ENCODE results near the gene TOMM20L.
A peak's percentile ranks its signal among the peaks of the same experiment; 100 is the strongest.
"Not testable (repeated sequence)": the region's sequence is repeated elsewhere in the genome, so short reads cannot be mapped to it uniquely, and the experiment has no call there.

TOMM20L gene

DNA sequence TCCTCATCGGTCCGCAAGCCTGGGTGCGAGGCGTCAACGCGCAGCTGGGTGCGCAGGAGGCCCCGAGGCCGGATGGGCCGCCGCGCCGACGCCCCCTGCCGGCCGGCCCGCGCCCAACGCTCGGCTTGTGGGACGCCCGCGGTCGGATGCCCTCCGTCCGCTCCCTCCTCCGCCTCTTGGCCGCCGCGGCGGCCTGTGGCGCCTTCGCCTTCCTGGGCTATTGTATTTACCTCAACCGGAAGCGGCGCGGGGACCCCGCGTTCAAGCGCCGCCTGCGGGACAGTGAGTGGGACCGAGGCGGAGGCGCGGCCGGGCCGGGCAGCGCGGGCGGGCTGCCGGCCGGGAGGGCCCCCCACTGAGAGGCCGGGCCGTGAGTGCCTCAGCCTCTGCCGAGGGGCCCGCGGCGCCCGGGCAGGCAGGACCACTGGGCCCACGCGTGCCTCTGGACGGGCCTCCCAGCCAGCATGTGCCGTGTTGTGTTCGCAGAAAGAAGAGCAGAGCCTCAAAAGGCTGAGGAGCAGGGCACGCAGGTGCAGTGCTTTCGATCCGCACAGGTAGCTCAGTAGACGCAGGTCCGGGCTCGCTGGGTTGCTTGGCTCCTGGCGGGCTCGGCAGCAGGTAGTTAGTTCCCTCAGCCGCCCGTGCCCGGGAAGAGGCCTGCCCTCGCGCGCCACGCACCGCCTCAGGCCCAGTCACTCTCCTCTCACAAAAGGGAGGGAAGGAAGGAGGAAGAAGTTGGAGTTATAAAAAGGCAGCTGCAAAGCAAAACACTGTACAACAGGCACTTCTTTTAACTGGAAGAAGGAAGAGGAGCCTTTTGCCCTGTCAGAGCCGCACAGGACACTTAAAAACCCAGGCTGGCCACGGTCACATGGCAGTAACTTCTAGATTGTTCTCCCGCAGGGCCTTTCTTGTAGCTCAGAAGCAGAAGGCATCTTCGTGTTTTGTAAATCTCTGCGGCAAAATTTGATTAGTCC, at the start of gene TOMM20L:
TOMM20L (plus strand) TSS at position 119 of the 977 bp plus-strand sequence; CDS start at position 147, 28 bp downstream.
- DNase-seq: peak; percentile 84

DNA sequence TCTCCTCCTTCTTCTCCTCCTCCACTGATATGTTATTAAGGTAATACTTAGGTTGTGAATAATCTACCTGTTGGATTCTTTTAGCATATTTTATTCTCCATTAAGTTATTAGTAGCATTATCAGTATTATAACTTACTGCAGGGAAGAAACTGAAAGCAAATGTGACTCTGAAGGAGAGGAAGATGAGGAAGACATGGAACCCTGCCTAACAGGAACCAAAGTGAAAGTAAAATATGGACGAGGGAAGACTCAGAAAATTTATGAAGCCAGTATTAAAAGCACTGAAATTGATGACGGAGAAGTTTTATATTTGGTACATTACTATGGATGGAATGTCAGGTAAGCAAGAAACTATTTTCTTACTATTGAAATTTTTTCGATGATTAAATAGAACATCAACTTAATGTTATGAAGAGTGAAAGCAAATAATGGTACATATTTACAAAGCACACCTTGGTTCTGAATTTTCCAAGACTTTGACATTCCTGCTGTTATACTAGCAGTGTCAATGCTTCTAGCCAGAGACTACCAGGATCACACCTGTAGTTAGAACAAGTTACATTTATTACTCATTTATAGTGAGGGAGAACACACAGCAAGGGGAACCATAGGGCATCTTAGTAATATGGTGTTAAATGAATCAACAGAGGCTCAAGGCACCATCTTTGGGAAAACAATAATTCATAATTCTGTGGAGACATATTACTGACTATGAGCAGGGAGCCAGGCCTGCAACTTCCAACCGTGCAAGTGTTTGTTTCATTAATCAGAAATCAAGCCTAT, 42.0 kb upstream of the TOMM20L start:
- DNase-seq: no peak

DNA sequence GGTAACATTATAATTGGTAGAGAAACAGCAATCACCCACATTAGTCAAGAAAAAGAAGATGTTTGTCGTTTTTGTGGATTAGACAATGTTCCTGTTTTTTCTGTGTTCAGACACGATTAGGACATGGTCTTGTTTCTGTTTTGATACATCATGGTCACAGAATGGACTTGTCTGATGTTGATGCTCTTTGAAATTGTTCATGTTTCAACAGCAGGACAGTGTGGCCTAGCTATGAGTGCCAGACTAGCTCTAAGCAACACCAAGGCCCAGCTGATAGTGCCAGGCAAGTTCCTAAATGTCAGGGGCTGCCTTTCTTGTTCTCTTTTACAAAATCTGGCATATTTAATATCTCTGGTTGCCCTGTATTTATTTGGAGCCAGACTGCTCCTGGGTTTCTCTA, 40.9 kb upstream of the TOMM20L start:
- no peak for DNase-seq

DNA sequence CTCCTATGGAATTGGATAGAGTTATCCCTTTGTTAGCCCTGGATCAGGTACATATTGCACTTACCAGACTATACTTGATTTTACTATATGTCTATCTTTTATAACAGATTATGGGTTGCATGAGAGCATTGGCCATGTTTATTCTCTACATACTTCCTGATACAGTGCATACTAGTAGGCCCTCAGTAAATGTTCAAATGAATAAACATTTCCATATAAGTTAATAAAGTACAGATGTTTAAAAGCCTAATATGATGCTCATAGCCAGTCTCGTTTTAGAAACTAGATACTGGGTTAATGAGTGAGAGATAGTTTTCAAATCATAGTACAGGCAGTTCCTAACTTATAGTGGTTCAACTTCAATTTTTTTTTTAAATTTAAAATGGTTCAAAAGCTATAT, 39.5 kb upstream of the TOMM20L start:
- DNase-seq: no peak

DNA sequence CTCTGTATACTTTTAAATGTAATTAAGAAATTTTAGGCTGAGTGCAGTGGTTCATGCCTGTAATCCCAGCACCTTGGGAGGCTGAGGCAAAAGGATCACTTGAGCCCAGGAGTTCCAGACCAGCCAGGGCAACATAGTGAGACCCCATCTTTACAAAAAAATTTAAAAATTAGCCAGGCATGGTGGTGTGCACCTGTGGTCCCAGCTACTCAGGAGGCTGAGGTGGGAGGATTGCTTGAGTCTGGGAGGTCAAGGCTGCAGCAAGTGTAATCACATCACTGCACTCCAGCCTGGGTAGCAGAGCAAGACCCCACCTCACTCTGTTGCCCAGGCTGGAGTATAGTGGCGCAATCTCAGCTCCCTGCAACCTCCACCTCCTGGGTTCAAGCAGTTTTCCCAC, 33.5 kb upstream of the TOMM20L start:
- DNase-seq: not testable (repeated sequence)

DNA sequence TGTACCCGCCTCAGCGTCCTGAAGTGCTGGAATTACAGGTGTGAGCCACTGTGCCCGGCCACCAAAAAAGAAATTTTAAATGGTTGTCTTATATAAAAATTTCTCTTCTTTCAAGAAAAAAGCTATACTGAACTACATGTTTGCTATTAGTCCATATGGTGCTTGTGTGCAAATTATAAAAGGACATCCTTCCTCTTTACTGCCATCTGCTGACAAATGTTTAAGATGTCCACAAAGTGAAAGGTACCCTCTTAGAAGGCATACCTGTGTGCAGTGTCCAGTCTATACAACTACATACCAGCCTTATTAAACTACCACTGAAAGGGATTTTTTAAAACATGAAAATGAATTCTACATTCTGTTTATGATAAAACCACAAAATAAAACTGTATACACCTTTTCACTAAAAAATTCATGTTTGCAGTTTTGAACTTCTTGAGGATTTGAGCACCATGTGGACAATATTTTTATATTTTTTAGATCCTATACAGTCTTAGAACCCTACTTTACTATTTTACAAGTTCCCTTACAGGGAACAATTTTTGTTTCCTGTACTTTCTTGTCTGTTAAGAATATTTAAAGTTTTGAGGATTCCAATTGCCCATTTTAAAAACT, 32.8 kb upstream of the TOMM20L start:
- DNase-seq: no peak

DNA sequence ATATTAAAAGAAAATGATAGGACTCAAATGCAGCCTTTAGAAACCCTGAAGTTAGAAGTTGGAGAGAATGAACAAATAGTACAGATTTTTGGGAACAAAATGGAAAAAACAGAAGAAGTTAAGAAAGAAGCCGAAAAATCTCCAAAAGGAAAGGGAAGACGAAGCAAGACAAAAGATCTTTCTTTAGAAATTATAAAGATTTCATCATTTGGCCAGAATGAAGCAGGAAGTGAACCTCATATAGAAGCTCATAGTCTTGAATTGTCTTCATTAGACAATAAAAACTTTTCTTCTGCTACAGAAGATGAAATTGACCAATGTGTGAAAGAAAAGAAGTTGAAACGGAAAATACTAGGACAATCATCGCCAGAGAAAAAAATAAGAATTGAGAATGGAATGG, 31.4 kb upstream of the TOMM20L start:
- no peak for DNase-seq

DNA sequence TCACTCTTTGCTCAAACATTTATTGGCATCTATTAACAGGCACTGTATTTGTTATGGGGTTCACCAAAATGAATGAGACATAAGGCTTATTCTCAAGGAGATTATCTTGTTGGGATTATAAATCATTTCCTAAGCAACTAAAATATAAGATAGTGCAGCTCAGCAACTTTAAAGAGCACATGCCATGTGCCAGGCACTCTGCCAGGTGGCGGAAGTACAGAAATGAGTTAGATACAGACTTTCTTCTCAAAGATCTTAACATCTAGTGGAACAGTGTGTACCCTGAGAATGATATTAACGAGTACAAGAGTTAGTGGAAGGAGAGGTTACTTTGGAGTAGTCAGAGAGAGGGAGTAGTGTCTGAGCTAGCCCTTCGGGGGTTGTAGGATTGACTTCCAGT, 28.4 kb upstream of the TOMM20L start:
- DNase-seq: no peak

DNA sequence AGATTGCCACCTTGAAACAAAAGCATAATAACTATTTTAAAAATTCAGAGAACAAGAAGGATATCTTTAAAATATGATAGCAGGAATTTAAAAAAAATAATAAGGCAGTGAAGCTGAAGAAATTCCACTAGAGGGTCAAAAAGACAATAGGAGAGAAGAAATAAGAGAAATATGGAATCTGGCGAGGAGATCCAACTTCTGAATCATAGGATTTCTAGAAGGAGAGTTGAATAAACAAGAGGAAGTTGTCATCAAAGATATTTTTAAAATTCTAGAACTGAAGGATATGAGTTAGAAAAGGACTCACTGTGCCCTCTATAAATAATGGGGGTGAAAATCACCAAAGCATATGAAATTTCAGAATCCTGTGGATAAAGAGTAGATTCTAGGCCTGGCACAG, 26.8 kb upstream of the TOMM20L start:
- DNase-seq: no peak

DNA sequence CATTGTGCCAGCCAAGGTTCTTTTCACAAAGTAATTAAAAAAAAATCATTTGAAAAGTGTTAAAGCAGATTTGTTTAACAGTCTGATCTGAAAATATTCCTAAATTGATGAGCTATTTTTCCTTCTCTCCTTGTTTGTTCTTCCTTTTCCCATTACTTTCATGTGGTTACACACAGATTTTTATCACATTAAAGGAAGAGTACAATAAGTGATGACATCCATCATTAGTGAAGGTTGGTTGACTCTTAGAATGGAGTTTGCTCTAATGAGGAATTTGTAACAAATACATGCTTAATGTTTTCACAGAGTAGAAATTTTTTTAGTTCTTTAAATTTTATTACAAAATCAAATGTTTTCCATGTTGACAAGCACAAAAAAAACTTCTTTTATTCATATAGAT, 18.9 kb upstream of the TOMM20L start:
- no peak for DNase-seq

DNA sequence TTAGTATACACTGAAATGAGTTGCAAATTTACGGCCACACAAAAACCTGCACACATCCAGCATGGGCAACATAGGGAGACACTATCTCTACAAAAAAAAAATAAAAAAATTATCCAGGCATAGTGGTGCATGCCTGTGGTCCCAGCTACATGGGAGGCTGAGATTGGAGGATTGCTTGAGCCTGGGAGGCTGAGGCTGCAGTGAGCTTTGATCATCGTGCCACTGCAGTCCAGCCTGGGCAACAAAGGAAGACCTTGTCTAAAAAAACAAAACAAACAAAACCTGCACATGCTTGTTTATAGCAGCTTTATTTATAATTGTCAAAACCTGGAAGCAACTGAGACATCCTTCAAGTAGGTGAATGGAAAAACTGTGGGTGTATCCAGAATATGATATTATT, 4.9 kb upstream of the TOMM20L start:
- DNase-seq: no peak

DNA sequence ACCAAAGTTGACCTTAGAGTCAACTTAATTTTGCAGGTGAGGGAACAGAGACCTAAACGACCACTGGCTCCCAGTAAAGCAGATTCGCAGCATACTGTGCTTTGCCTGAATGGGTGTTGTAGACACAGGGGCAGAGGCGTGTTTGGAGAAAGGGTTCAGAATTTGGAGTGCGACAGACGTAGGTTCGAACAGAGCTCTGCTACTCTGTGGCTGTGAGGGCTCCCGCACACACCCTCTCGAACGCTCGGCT, 243 bp upstream of the TOMM20L start:
- no peak for DNase-seq

DNA sequence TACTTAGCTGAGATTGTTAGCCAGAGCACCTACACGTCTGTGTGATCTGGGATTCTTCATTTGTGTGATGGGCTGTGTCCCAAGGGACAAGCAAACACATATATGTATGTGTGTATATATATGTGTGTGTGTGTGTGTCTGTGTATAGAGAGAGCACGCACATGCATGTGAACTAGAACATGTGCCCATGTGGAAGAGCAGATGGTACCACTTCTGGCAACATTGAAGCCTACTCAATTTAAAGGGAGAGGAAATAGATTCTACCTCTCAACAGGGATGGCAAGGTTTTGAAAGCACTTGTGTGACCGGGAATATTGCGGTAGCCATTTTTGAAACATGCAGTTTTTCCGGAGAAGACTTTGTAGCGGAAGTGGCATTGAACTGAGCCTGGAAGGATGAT, 1.4 kb downstream of the TOMM20L start:
- DNase-seq: no peak

DNA sequence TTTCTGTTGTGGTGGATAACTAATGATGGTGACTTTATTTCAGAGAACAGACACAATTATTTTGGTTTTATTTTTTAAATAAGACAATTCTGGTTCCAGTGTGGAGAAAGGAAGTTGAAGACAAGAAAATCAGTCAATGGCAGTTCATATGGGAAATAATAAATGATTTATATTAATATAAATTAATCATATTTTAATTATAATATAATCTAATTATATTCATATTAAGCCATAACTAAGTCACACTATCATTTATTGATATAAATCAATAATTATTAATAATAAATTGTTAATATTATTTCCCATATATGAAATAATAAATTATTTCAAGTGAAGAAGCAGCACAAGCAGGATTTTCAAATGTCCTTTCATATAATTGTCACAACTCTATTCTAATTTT, 2.8 kb downstream of the TOMM20L start:
- no peak for DNase-seq

DNA sequence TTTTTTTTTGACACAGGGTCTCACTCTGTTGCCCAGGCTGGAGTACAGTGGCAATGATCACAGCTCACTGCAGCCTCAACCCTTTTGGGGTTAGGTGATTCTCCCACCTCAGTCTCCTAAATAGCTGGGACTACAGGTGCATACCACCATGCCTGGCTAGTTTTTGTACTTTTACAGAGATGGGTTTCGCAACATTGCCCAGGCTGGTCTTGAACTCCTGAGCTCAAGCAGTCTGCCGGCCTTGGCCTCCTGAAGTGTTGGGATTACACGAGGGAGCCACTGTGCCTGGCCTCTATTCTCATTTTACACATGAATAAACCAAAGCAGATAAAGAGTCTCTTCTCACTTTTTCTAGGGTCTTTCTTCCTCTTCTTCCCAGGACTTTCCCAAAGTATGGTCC, 3.2 kb downstream of the TOMM20L start:
- no peak for DNase-seq

DNA sequence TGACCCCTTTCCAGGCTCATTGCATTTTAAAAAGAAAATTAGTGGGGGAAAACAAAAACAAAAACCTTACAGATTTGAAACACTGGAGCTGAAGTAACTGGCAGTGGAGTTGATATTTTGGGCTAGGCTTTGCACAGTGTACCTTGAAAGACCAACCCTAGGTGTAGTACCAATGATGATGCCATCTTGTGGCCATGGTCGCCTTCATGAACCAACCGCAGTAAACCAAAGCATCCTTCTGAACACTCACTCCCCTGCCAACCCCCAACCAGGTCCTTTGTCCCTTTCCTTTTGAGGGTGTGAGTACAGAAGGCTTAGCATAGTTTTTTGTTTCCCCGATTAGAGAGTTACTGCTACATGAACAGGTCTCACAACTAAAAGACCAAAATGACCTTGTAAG, 5.9 kb downstream of the TOMM20L start:
- no peak for DNase-seq

DNA sequence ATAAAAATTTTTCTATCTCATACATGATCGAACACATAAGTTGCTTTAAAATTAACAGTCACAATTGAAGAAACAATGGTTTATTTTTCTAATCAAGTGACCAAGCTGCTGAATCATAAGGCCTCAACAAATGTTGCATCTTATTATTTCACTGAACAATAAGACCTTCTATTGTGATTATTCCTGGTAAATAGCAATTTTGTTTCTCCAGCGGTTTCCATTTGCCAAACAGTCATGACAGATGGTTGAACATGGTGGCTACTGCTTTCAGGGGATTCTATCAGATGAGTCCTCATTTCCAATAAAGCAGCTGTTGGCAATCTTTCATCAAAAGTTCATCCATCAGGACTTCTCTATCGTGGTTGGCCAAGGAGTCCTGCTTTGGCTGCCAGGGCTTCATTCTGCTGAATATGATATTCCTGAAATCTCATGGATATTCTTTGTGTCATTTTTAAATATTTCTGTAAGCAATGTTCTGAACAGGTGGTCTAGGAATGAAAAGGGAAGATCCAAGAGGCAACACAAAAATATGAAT, 13.0 kb downstream of the TOMM20L start:
- no peak for DNase-seq

DNA sequence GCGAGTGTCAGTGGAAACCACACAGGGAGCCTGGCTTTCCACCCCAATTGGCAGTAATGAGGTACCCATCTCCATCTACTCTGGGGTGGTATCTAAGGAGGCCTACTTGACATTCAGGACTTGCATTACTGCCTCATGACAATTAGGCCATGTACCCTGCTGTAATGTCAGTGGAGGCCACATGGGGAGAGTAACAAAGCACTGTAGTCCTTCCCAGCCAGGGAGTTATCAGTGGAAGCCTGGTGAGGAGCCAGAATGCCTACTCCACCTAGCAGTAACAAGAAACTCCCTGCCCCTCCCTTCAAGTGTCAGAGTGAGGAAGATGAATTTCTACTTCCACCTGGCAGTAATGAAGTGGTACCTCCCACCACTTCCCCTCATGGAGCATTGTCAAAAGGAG, 19.1 kb downstream of the TOMM20L start:
- DNase-seq: no peak

DNA sequence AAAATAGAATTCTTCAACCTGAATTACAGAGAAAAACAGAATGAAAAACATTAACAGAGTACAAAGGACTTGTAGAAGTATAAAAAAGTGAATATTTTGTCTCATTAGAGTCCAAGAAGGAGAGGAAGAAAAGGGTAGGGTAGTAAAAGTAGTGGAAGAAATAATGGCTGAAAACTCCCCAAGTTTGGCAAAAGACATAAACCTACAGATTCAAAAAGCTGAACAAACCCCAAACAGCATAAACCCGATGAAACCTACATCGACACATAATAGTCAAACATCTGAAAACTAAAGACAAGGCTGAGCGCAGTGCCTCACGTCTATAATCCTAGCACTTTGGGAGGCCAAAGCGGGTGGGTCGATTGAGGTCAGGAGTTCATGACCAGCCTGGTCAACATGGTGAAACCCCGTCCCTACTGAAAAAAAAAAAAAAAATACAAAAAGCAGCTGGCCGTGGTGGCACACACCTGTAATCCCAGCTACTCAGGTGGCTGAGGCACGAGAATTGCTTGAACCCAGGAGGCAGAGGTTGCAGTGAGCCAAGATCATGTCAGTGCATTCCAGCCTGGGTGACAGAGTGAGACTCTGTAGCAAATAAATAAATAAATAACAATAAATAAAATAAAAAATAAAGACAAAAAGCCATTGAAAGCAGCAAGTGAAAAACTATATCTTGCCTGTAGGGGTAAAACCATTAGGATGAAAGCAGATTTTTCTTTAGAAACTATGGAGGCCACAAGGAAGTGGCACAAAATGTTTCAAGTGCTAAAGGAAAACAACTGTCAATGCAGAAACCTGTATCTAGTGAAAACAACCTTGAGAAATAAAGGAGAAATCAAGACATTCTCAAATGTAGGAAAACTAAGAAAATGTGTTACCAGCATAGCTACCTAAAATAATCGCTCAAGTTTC, 20.2 kb downstream of the TOMM20L start:
- no peak for DNase-seq

DNA sequence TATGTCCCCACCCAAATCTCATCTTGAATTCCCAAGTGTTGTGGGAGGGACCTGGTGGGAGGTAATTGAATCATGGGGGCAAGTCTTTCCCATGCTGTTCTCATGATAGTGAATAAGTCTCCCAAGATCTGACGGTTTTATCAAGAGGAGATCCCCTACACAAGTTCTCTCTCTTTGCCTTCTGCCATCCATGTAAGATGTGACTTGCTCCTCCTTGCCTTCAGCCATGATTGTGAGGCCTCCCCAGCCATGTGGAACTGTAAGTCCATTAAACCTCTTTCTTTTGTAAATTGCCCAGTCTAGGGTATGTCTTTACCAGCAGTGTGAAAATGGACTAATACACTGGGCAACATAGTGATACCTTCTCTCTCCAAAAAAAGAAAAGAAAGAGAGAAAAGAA, 21.2 kb downstream of the TOMM20L start:
- not testable (repeated sequence) for DNase-seq

DNA sequence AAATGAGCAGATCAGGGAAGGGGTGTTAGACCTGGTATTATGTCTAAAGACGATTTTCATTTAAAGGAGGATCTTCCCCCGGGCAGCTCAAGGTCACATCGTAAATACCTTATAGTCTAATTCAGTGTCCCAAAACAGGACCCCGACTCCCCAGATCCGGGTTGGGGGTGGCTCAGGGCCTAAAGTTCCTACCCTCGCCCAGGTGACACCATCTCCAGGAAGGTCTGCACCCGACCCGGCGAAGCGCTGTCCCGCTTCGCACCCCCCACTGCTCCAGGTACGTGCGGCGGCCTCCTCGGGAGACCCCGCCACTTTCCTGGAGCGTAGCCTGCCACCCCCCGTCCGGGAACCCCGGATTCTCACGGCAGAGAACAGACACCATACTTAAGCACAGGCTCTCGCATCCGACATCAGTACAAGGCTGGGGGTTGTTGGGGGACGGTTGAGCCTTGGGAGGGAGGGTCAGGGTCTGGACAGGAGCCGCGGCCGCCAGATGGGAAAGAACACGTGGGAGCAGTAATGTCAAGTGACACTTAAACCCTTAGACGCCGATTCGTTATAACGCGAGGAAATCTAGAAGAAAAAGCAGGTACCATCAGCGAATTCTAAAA, 31.0 kb downstream of the TOMM20L start:
- peak; percentile 82 for DNase-seq
